ENCODE measurements around the gene CTXND1.

Gene CTXND1

DNA sequence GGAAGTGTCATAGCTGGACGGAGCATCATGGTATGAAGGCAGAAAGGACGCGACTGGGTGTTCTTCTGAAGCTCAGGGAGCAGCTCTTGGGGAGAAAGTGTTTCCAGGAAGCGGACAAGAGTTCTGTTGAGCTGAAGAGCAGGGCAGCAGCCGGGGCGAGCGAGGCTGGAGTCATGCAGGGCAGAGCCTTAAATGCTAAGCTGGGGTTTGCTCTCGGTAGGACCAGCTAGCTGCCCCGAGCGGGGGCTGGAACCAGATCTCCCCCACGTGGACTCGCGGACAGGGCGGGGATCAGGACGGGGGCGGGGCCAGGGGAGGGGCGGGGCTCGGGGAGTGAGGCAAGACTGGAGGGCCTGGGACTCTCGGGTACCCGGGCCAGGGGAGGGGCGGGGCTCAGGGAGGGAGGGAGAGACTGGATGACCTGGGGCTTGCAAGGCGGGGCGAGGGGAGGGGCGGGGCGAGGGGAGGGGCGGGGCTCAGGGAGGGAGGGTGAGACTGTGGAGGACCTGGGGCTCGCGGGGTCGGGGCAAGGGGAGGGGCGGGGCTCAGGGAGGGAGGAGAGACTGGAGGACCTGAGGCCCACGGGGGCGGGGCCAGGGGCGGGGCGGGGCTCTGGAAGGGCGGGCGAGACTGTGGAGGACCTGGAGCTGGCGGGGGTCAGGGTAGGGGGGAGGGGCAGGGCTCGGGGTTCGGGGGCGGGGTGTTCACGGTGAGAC lies 99.7 kb downstream of the CTXND1 start:
- peak; percentile 72 for DNase-seq (ENCODE audit: low read depth, low spot score)
- ChIA-PET CTCF (interaction anchor here (0.7 to 1.4 kb wide), 3 partner anchors 8 to 36 kb away, joined by 3 to 5 read pairs (median 3); no protein-coding TSS in a partner anchor), POLR2A (interaction anchor here (0.8 kb wide), 2 partner anchors 8 to 13 kb away, joined by 3 to 4 read pairs; no protein-coding TSS in a partner anchor)
- peak overlapping the region; percentile 88 for H3K4me3 ChIP-seq (ENCODE audit: low read depth, low read length)
- TF ChIP-seq, protein P1, sequence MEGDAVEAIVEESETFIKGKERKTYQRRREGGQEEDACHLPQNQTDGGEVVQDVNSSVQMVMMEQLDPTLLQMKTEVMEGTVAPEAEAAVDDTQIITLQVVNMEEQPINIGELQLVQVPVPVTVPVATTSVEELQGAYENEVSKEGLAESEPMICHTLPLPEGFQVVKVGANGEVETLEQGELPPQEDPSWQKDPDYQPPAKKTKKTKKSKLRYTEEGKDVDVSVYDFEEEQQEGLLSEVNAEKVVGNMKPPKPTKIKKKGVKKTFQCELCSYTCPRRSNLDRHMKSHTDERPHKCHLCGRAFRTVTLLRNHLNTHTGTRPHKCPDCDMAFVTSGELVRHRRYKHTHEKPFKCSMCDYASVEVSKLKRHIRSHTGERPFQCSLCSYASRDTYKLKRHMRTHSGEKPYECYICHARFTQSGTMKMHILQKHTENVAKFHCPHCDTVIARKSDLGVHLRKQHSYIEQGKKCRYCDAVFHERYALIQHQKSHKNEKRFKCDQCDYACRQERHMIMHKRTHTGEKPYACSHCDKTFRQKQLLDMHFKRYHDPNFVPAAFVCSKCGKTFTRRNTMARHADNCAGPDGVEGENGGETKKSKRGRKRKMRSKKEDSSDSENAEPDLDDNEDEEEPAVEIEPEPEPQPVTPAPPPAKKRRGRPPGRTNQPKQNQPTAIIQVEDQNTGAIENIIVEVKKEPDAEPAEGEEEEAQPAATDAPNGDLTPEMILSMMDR (IDR thresholded peaks at IDR 0.05; ENCODE audit: insufficient read depth, low read length, missing control alignments): no peak

DNA sequence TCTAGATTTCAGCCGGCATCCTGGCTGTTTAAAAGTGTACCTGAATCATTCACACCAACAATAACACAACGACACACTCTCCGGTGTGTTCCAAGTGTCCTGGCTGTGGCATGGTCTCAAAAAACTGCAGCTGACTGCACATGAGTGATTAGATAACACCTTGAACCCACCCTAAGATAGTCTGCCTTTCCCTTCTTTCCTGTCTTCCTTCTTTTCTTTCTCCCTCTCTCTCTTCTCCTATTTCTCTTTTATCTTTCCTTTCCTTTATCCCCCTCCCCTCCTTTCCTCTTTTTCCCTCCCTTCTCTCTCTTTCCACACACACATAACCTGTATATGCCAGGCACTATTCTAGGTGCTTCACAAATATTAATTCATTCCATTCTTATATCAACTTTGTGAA lies 100.4 kb downstream of the CTXND1 start:
- DNase-seq (ENCODE audit: low read depth, low spot score): no peak
- ChIA-PET POLR2A (interaction anchor here (0.8 kb wide), 1 partner anchor 9 kb away, joined by 3 read pairs; no protein-coding TSS in a partner anchor), CTCF (interaction anchor here (0.8 to 1.4 kb wide), 2 partner anchors 12 to 35 kb away, joined by 3 to 5 read pairs; no protein-coding TSS in a partner anchor)
- no peak overlapping the region for H3K4me3 ChIP-seq (ENCODE audit: low read depth, low read length)
- TF ChIP-seq, protein P1 (IDR thresholded peaks at IDR 0.05; ENCODE audit: insufficient read depth, low read length, missing control alignments): no peak

DNA sequence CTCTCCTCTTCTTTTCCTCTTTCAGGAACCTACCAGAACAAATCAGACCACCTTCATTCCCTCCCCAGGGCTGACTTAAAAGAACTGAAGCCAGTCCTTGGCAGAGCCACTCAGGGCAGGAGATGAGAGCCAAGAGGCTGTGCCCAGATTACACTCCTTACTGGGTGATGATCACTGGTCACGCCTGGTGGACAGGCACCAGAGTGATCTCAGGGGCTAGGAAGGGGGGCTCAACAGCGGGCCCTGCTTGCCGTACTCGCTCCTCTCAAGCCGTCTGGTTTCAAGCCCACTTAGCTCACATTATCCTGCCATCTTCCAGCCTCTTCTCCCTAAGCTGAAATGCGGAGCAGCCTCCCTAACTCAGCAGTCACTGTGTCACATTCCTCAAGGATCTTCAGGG lies 100.9 kb downstream of the CTXND1 start:
- H3K4me3 ChIP-seq (ENCODE audit: low read depth, low read length): no peak overlapping the region
- TF ChIP-seq, protein P1 (IDR thresholded peaks at IDR 0.05; ENCODE audit: insufficient read depth, low read length, missing control alignments): no peak
- POLR2A ChIA-PET: interaction anchor here (0.8 kb wide), 1 partner anchor 10 kb away, joined by 3 read pairs; no protein-coding TSS in a partner anchor
- DNase-seq (ENCODE audit: low read depth, low spot score): no peak
- CTCF ChIA-PET: interaction anchor here (1.4 kb wide), 1 partner anchor 12 kb away, joined by 5 read pairs; no protein-coding TSS in a partner anchor

All from AG04449 (cell line).